RWPE2 (cell line): ENCODE results near the gene LMO4.

ENCODE experiments used
- ATAC-seq: fragments of 200-7000 bp; cut with Tn5 transposase; 3 replicates; pipeline ENCODE4 v1.9.1; 2021; ENCODE audit warnings: low read depth
- DNase-seq: peaks from one replicate; pipeline ENCODE4 v3.0.0-alpha.2; 2020; ENCODE audit warnings: low spot score
- H3K27ac ChIP-seq: fragments of 450-650 bp; 2 replicates; pipeline ENCODE4 v1.5.1; 2017; ENCODE audit warnings: mild to moderate bottlenecking; ENCODE audit not compliant: poor library complexity, severe bottlenecking
- H3K27me3 ChIP-seq: fragments of 250-450 bp; sonication (Bioruptor Pico); 2 replicates; pipeline ENCODE4 v1.5.1; 2021; ENCODE audit warnings: mild to moderate bottlenecking, moderate library complexity; ENCODE audit not compliant: insufficient read depth, poor library complexity, severe bottlenecking
- H3K36me3 ChIP-seq: fragments of 250-450 bp; sonication (Bioruptor Pico); 2 replicates; pipeline ENCODE4 v1.5.1; 2020; ENCODE audit warnings: low read depth, mild to moderate bottlenecking, moderate library complexity
- H3K4me1 ChIP-seq: fragments of 250-450 bp; sonication (Bioruptor Pico); 2 replicates; pipeline ENCODE4 v1.5.1; 2021; ENCODE audit warnings: mild to moderate bottlenecking, moderate library complexity; ENCODE audit not compliant: insufficient read depth, poor library complexity, severe bottlenecking
- H3K4me3 ChIP-seq: fragments of 250-450 bp; sonication (Bioruptor Pico); 2 replicates; pipeline ENCODE4 v1.5.1; 2021; ENCODE audit warnings: mild to moderate bottlenecking, moderate library complexity; ENCODE audit not compliant: severe bottlenecking
- H3K9me3 ChIP-seq: fragments of 250-450 bp; sonication (Bioruptor Pico); 2 replicates; pipeline ENCODE4 v1.5.1; 2021; ENCODE audit warnings: mild to moderate bottlenecking, moderate library complexity; ENCODE audit not compliant: severe bottlenecking
- CTCF ChIP-seq: fragments of 450-650 bp; IDR thresholded peaks from one replicate; pipeline ENCODE4 v1.5.1; 2017; ENCODE audit warnings: mild to moderate bottlenecking, moderate library complexity; ENCODE audit not compliant: poor library complexity, severe bottlenecking

LMO4 gene

DNA sequence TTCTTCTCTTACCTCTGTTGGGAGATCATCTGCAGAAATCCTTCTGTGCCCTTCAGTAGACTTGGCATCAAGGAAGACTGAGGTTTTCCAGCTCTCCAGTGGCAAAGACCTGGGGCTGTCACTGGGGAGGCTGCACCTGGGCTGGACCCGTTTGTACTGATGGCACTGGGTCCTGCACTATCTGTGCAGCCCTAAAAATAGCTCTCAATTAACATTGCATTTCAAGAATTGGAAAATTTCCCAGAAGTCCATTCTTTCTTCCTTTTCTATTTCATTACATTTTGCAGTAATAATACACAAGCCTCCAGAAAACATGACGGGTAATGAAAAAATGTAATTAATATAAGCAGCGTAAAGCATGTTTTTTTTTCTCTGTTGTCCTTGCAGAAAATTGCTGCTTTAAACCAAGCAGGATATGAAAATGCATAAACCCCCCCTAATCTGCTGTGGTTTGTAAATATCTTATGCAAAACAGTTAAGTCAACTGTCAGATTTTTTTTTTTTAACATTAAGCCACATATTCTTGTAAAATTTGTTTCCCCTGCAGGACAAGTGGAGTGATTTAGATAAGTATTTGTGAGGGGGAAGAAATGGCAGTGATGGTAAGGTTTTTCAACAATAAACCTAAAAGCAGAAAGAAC, 64.9 kb downstream of the LMO4 start:
- Histone ChIP-seq H3K36me3 (no peaks in the 10 kb centered on the region), H3K27me3 (no peaks in the 10 kb centered on the region), H3K27ac (peak overlapping the region; percentile 62), H3K4me3 (no peak overlapping the region), H3K9me3 (peaks cover 2% of the 10 kb centered on the region), H3K4me1 (peaks cover 17% of the 10 kb centered on the region)
- TF ChIP-seq CTCF: no peak
- DNase-seq (no peak), ATAC-seq (no peak)

GRCh38 chr1:87394513-87394912, 65.8 kb downstream of the LMO4 start:
- Histone ChIP-seq H3K4me3 (no peak overlapping the region), H3K27ac (no peak overlapping the region), H3K9me3 (no peaks in the 10 kb centered on the region), H3K27me3 (no peaks in the 10 kb centered on the region), H3K36me3 (no peaks in the 10 kb centered on the region), H3K4me1 (peaks cover 27% of the 10 kb centered on the region)
- TF ChIP-seq CTCF: no peak
- ATAC-seq (no peak), DNase-seq (no peak)

DNA sequence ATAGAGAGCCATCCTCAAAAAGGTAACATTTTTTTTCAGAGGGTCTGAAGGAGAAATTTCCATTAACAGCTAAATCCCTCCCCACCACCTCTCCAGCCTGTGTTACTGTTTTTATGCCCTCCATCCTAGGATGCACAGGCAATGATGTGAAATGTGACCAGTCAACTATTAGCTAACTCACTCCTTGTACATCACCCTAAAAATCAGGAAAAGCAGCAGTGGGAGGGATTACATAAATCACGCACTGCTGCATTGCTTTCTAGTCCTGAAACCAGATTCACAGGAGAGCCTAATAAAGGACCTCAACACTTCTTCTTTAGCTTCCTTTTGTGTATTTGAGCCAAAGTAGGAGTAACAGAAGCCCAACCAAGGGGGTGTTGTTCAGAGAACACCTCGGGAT, 66.3 kb downstream of the LMO4 start:
- Histone ChIP-seq H3K4me1 (peaks cover 30% of the 10 kb centered on the region), H3K27ac (no peak overlapping the region), H3K9me3 (no peaks in the 10 kb centered on the region), H3K27me3 (no peaks in the 10 kb centered on the region), H3K36me3 (no peaks in the 10 kb centered on the region), H3K4me3 (no peak overlapping the region)
- ATAC-seq (no peak), DNase-seq (no peak)
- no peak for TF ChIP-seq CTCF
